MM.1S (cell line): ENCODE results near the gene PCBP4.

Experiments
- DNase-seq: peaks from one replicate; pipeline ENCODE4 v3.0.0-alpha.2; 2015
- H2AFZ ChIP-seq: fragments of 300-600 bp; sonication (generic); 2 replicates; pipeline ENCODE4 v1.6.0; 2016; ENCODE audit warnings: antibody characterized with exemption, low read length
- H3F3A ChIP-seq: fragments of 300-600 bp; sonication (generic); 2 replicates; pipeline ENCODE4 v1.6.1; 2016; ENCODE audit warnings: mild to moderate bottlenecking, antibody characterized with exemption, low read length, moderate library complexity, mixed read lengths; ENCODE audit not compliant: insufficient read depth
- H3K27ac ChIP-seq: fragments of 300-600 bp; sonication (generic); 2 replicates; pipeline ENCODE4 v1.5.1; 2016; ENCODE audit warnings: mild to moderate bottlenecking, low read length
- H3K27me3 ChIP-seq: fragments of 300-600 bp; sonication (generic); replicated peaks from 2 replicates; pipeline ENCODE4 v1.6.0; 2016; ENCODE audit warnings: low read length; ENCODE audit not compliant: insufficient read depth
- H3K36me3 ChIP-seq: fragments of 300-600 bp; sonication (generic); replicated peaks from 2 replicates; pipeline ENCODE4 v1.6.1; 2016; ENCODE audit warnings: mild to moderate bottlenecking, low read length, mixed read lengths; ENCODE audit not compliant: insufficient read depth
- H3K4me1 ChIP-seq: fragments of 300-600 bp; sonication (generic); 2 replicates; pipeline ENCODE4 v1.6.1; 2016; ENCODE audit warnings: low read length, mixed read lengths
- H3K4me2 ChIP-seq: fragments of 300-600 bp; sonication (generic); 2 replicates; pipeline ENCODE4 v1.6.0; 2016; ENCODE audit warnings: low read depth, low read length
- H3K4me3 ChIP-seq: fragments of 300-600 bp; sonication (generic); 2 replicates; pipeline ENCODE4 v1.5.1; 2016; ENCODE audit warnings: low read length, mixed read lengths
- H3K79me2 ChIP-seq: fragments of 300-600 bp; sonication (generic); 2 replicates; pipeline ENCODE4 v1.6.1; 2016; ENCODE audit warnings: mixed run types, low read length, mixed read lengths
- H3K9ac ChIP-seq: fragments of 300-600 bp; sonication (generic); 2 replicates; pipeline ENCODE4 v1.6.1; 2016; ENCODE audit warnings: low read length, mixed read lengths
- H3K9me2 ChIP-seq: fragments of 300-600 bp; sonication (generic); replicated peaks from 2 replicates; pipeline ENCODE4 v1.6.1; 2016; ENCODE audit warnings: mild to moderate bottlenecking, low read length, mixed read lengths; ENCODE audit not compliant: insufficient read depth
- H3K9me3 ChIP-seq: fragments of 300-600 bp; sonication (generic); replicated peaks from 2 replicates; pipeline ENCODE4 v1.6.1; 2016; ENCODE audit warnings: mild to moderate bottlenecking, low read length, mixed read lengths; ENCODE audit not compliant: insufficient read depth
- H4K20me1 ChIP-seq: fragments of 300-600 bp; sonication (generic); 2 replicates; pipeline ENCODE4 v1.6.1; 2016; ENCODE audit warnings: mild to moderate bottlenecking, low read length, moderate library complexity, mixed read lengths; ENCODE audit not compliant: insufficient read depth
- CTCF ChIP-seq: fragments of 300-600 bp; sonication (generic); IDR thresholded peaks from 2 replicates; pipeline ENCODE4 v1.5.1; 2016; ENCODE audit warnings: antibody characterized with exemption, low read length, mixed read lengths
- EZH2 ChIP-seq: fragments of 300-600 bp; sonication (generic); optimal IDR thresholded peaks from 2 replicates; pipeline ENCODE3; 2017; ENCODE audit warnings: low read depth, mild to moderate bottlenecking, antibody characterized with exemption, low read length, mixed read lengths
- EZH2phosphoT487 ChIP-seq: fragments of 300-600 bp; sonication (generic); IDR thresholded peaks from 2 replicates; pipeline ENCODE4 v1.6.1; 2018; ENCODE audit warnings: antibody characterized with exemption, low read length

Gene PCBP4

GRCh38 chr3:51954713-51955112 lies 12.5 kb downstream of the PCBP4 start:
- Histone ChIP-seq H3K27ac (no peak overlapping the region), H3K36me3 (no peaks in the 10 kb centered on the region), H3K27me3 (peaks cover 12% of the 10 kb centered on the region; the same call in 1 of the 2 replicates), H2AFZ (no peak overlapping the region), H3K9me2 (no peaks in the 10 kb centered on the region), H3K4me3 (no peak overlapping the region), H3K4me2 (no peak overlapping the region), H3K9ac (no peak overlapping the region), H3K4me1 (no peaks in the 10 kb centered on the region), H3F3A (no peaks in the 10 kb centered on the region), H4K20me1 (no peaks in the 10 kb centered on the region), H3K79me2 (no peaks in the 10 kb centered on the region), H3K9me3 (no peaks in the 10 kb centered on the region)
- no peak for DNase-seq
- TF ChIP-seq EZH2phosphoT487 (no peak), EZH2 (no peak), CTCF (no peak)

- Histone ChIP-seq H3K27ac (no peak overlapping the region), H2AFZ (no peak overlapping the region), H3K4me1 (no peaks in the 10 kb centered on the region), H3K79me2 (no peaks in the 10 kb centered on the region), H3K4me3 (no peak overlapping the region), H3K9ac (no peak overlapping the region), H3F3A (no peaks in the 10 kb centered on the region), H3K4me2 (no peak overlapping the region), H3K9me2 (no peaks in the 10 kb centered on the region), H3K36me3 (no peaks in the 10 kb centered on the region), H4K20me1 (no peaks in the 10 kb centered on the region), H3K9me3 (no peaks in the 10 kb centered on the region), H3K27me3 (peaks cover 12% of the 10 kb centered on the region; the same call in 1 of the 2 replicates)
- no peak for DNase-seq
- TF ChIP-seq EZH2phosphoT487 (no peak), CTCF (no peak), EZH2 (no peak)
Measured at GRCh38 chr3:51954105-51954504, 13.1 kb downstream of the PCBP4 start.

GRCh38 chr3:51953445-51953844 lies 13.8 kb downstream of the PCBP4 start:
- Histone ChIP-seq H3K79me2 (no peaks in the 10 kb centered on the region), H3K4me3 (no peak overlapping the region), H3K27ac (no peak overlapping the region)

More at GRCh38 chr3:51953445-51953844, 13.8 kb downstream of the PCBP4 start:
- Histone ChIP-seq H3K4me1 (no peaks in the 10 kb centered on the region), H3K4me2 (no peak overlapping the region), H3F3A (no peaks in the 10 kb centered on the region), H3K9me2 (no peaks in the 10 kb centered on the region), H3K9ac (no peak overlapping the region), H3K9me3 (no peaks in the 10 kb centered on the region), H3K27me3 (peaks cover 12% of the 10 kb centered on the region; the same call in 1 of the 2 replicates), H3K36me3 (no peaks in the 10 kb centered on the region), H2AFZ (no peak overlapping the region), H4K20me1 (no peaks in the 10 kb centered on the region)
- DNase-seq = no peak
- TF ChIP-seq EZH2 (no peak), EZH2phosphoT487 (no peak), CTCF (no peak)
